Measurements from ENCODE around the gene HIVEP2. TPM values are rescaled to one million over a fixed set of nuclear protein-coding genes. Genes with fewer than 3 reads are reported as not detected.

The HIVEP2 gene
- total RNA-seq, 1 donor from 2014 or later: 24.3 TPM

DNA sequence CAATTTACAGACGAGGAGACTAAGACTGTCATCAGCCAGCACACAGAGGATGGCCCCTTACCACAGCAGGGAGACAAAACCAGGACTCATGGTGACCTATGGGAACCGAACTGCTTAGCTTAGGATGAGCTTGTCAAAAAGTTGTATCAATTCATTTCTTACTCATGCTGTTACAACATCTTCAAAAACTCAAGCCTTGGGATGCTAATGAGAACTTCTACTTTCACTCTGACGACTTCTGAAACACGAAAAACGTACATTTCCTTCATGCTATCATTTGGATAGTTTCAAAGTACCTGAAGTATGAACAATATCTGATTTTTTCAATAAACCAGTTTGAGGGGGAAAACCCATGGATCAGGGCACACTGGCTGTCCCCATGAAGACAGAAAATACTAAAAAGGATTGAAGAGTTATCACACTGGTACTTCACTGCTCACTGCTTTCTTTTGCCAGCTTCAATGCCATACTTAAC is 31.9 kb downstream of the HIVEP2 start:
- H3K4me1 Mint-ChIP-seq (ENCODE audit: low read depth): peaks cover 68% of the 10 kb centered on the region
- H3K9me3 Mint-ChIP-seq: peaks cover 6% of the 10 kb centered on the region
- H3K27ac Mint-ChIP-seq: peak overlapping the region; percentile 87
- H3K4me3 Mint-ChIP-seq (ENCODE audit: low read depth): peak overlapping the region; percentile 48
- intact Hi-C loops (cut with micrococcal nuclease): loop anchor here (1.0 to 10.0 kb wide), 10 partner anchors 11 to 892 kb away; no protein-coding TSS in a partner anchor
- H3K36me3 Mint-ChIP-seq (ENCODE audit: low read depth): peaks cover 41% of the 10 kb centered on the region
- H3K27me3 Mint-ChIP-seq (ENCODE audit: low read depth): no peaks in the 10 kb centered on the region
- DNase-seq (ENCODE audit: low spot score): no peak

DNA sequence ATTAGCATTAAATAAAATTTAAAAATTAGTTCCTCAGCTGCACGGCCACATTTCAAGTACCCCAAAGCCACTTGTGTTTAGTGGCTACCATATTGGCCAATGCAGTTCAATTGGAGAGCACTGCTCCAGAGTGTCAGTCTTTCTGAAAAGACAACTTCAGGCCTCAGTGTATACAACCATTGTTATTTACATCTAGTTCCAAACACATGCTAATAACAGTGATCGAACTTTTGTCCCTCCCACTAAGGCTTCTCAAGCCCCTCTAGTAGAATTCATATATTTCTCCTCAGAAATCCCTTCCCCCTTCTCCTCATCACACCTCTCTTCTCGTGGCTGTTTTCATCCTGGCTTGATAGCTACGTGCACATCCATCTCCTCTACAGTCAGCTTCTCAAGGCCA is 32.9 kb downstream of the HIVEP2 start:
- peaks cover 76% of the 10 kb centered on the region for H3K4me1 Mint-ChIP-seq (ENCODE audit: low read depth)
- DNase-seq (ENCODE audit: low spot score): no peak
- H3K9me3 Mint-ChIP-seq: peaks cover 6% of the 10 kb centered on the region
- no peak overlapping the region for H3K4me3 Mint-ChIP-seq (ENCODE audit: low read depth)
- intact Hi-C loops (cut with micrococcal nuclease): loop anchor here (10.0 kb wide), 1 partner anchor 893 kb away; no protein-coding TSS in a partner anchor
- H3K36me3 Mint-ChIP-seq (ENCODE audit: low read depth): peaks cover 45% of the 10 kb centered on the region
- H3K27me3 Mint-ChIP-seq (ENCODE audit: low read depth): no peaks in the 10 kb centered on the region
- H3K27ac Mint-ChIP-seq: peak overlapping the region; percentile 44

DNA sequence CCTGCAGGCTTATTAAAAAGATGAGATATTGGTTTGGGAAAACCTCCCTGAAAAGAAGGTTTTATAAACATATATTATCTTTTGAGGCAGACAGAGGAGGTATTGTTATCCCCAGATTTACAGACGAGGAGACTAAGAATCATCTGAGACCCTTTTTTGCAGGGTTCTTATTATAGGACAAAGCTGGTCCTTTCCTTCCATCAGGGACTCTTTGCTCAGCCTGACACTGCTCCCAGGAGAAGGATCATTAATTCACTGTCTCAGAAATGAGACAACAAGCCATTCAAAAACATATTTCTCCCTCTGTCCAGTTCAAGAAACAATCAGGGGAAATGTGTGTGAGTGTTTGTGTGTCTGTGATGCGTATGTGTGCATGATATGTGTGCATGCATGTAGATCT is 33.5 kb downstream of the HIVEP2 start:
- no peak overlapping the region for H3K27ac Mint-ChIP-seq
- intact Hi-C loops (cut with micrococcal nuclease): loop anchor here (10.0 kb wide), 1 partner anchor 893 kb away; no protein-coding TSS in a partner anchor

GRCh38 chr6:142909686-142910085 is 35.3 kb downstream of the HIVEP2 start:
- no peak for DNase-seq (ENCODE audit: low spot score)
- Mint-ChIP-seq H3K36me3 (ENCODE audit: low read depth) (peaks cover 28% of the 10 kb centered on the region), H3K27me3 (ENCODE audit: low read depth) (no peaks in the 10 kb centered on the region), H3K4me1 (ENCODE audit: low read depth) (peaks cover 68% of the 10 kb centered on the region), H3K9me3 (peaks cover 6% of the 10 kb centered on the region), H3K4me3 (ENCODE audit: low read depth) (no peak overlapping the region), H3K27ac (no peak overlapping the region)
- intact Hi-C loops (cut with micrococcal nuclease): loop anchor here (10.0 kb wide), 1 partner anchor 895 kb away; no protein-coding TSS in a partner anchor

More for the DNA sequence above, 33.5 kb downstream of the HIVEP2 start:
- Mint-ChIP-seq H3K9me3 (peaks cover 6% of the 10 kb centered on the region), H3K36me3 (ENCODE audit: low read depth) (peaks cover 42% of the 10 kb centered on the region), H3K4me1 (ENCODE audit: low read depth) (peaks cover 80% of the 10 kb centered on the region), H3K27me3 (ENCODE audit: low read depth) (no peaks in the 10 kb centered on the region), H3K4me3 (ENCODE audit: low read depth) (no peak overlapping the region)
- no peak for DNase-seq (ENCODE audit: low spot score)

DNA sequence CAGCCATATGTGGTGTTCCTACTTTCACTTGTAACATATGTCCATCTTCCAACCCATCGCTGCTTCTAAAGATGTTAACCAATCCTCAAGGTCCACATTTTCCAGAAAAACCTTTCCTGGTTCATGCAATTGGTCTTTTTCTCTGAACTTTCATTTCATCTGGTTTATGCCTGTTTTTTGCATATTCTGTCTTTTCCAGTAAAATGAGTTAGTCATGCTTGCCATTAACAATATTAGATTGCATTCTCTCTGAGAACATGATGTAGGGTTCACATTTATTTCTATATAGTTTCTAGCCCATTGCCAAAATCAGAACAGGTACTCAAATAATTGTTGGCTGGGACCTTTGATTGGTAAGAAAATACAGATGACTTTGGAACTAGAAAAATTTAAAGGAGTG is 36.7 kb downstream of the HIVEP2 start:
- Mint-ChIP-seq H3K27ac (peak overlapping the region; percentile 78), H3K4me3 (ENCODE audit: low read depth) (peak overlapping the region; percentile 71)

DNA sequence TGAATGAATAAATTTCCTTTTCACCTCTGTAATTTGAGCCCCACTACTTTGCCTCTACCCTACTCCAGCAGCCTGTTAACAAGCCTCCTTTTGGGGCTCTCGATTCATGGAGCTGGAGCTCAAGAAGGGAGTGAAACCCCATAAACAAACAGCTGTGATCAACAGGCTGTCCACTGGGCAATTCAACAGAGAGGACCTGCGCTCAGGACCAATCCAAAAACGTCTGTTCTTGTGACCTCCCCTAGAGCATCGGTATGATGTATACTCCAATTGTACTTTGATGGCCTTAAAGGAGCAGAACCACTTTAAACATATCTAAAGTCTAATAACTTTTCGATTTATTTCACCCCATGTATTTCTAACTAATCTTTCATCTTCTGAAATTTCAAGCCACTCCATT is 37.4 kb downstream of the HIVEP2 start:
- H3K36me3 Mint-ChIP-seq (ENCODE audit: low read depth): peaks cover 23% of the 10 kb centered on the region
- peak overlapping the region; percentile 71 for H3K4me3 Mint-ChIP-seq (ENCODE audit: low read depth)
- DNase-seq (ENCODE audit: low spot score): peak; percentile 19
- peak overlapping the region; percentile 78 for H3K27ac Mint-ChIP-seq
- H3K27me3 Mint-ChIP-seq (ENCODE audit: low read depth): no peaks in the 10 kb centered on the region
- intact Hi-C loops (cut with micrococcal nuclease): loop anchor here (1.0 kb wide), 2 partner anchors 22 to 62 kb away; no protein-coding TSS in a partner anchor
- H3K9me3 Mint-ChIP-seq: peaks cover 6% of the 10 kb centered on the region
- peaks cover 73% of the 10 kb centered on the region for H3K4me1 Mint-ChIP-seq (ENCODE audit: low read depth)

More for the DNA sequence above, 36.7 kb downstream of the HIVEP2 start:
- intact Hi-C loops (cut with micrococcal nuclease): no loop called here
- Mint-ChIP-seq H3K4me1 (ENCODE audit: low read depth) (peaks cover 74% of the 10 kb centered on the region), H3K27me3 (ENCODE audit: low read depth) (no peaks in the 10 kb centered on the region), H3K9me3 (peaks cover 6% of the 10 kb centered on the region), H3K36me3 (ENCODE audit: low read depth) (peaks cover 26% of the 10 kb centered on the region)
- DNase-seq (ENCODE audit: low spot score): no peak

- Mint-ChIP-seq H3K4me1 (ENCODE audit: low read depth) (peaks cover 74% of the 10 kb centered on the region), H3K4me3 (ENCODE audit: low read depth) (peak overlapping the region; percentile 71), H3K27ac (peak overlapping the region; percentile 78), H3K36me3 (ENCODE audit: low read depth) (peaks cover 21% of the 10 kb centered on the region), H3K27me3 (ENCODE audit: low read depth) (no peaks in the 10 kb centered on the region), H3K9me3 (peaks cover 6% of the 10 kb centered on the region)
- DNase-seq (ENCODE audit: low spot score): peak; percentile 20
- intact Hi-C loops (cut with micrococcal nuclease): loop anchor here (1.0 kb wide), 2 partner anchors 22 to 62 kb away; no protein-coding TSS in a partner anchor
These were observed 38.0 kb downstream of the HIVEP2 start for GRCh38 chr6:142906945-142907470.

DNA sequence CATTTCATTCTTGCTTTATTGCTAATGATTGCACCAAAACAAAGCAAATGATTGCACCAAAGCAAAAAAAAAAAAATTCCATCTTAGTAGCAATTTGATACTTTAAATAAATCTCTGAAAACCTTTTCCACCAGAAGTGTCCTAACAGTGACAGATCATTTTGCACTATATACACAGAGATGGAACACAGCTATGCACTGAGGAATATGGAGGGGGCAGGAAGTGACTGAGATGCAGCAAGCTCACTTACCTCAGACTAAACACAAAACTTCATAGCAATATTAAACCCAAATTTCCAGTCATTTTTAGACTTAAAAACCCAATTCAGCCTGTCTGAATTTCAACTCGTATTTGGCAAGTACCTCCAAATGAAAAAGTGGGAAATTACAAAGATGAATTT is 41.2 kb downstream of the HIVEP2 start:
- Mint-ChIP-seq H3K27ac (peak overlapping the region; percentile 72), H3K27me3 (ENCODE audit: low read depth) (no peaks in the 10 kb centered on the region), H3K4me3 (ENCODE audit: low read depth) (peak overlapping the region; percentile 65), H3K4me1 (ENCODE audit: low read depth) (peaks cover 69% of the 10 kb centered on the region), H3K9me3 (no peaks in the 10 kb centered on the region), H3K36me3 (ENCODE audit: low read depth) (peaks cover 22% of the 10 kb centered on the region)
- intact Hi-C loops (cut with micrococcal nuclease): loop anchor here (2.0 kb wide), 1 partner anchor 53 kb away; no protein-coding TSS in a partner anchor
- DNase-seq (ENCODE audit: low spot score): no peak

DNA sequence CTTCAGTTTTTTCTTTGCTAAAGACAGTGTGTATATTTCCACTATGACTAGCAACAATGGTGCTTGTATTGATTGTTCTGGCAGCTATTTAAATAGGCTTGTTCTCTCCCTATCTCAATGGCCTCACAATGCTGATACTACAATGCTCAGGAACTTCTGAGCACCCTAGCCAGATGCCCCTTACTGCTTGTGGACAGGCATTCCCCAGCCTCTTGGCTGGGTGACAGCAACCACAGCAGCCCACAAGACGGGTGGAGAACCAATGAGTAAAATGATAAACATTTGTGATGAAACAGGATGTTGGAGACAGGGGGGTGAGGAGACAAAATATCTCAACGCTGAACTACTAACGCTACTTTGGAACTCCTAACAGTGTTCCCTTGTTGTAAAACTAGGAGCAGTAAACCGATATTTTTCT is 42.3 kb downstream of the HIVEP2 start:
- H3K9me3 Mint-ChIP-seq: no peaks in the 10 kb centered on the region
- peaks cover 60% of the 10 kb centered on the region for H3K4me1 Mint-ChIP-seq (ENCODE audit: low read depth)
- peak overlapping the region; percentile 53 for H3K4me3 Mint-ChIP-seq (ENCODE audit: low read depth)
- H3K27ac Mint-ChIP-seq: peak overlapping the region; percentile 84
- no peaks in the 10 kb centered on the region for H3K27me3 Mint-ChIP-seq (ENCODE audit: low read depth)
- intact Hi-C loops (cut with micrococcal nuclease): loop anchor here (1.0 to 2.0 kb wide), 5 partner anchors 11 to 59 kb away; no protein-coding TSS in a partner anchor
- peak; percentile 64 for DNase-seq (ENCODE audit: low spot score)
- H3K36me3 Mint-ChIP-seq (ENCODE audit: low read depth): peaks cover 15% of the 10 kb centered on the region

- Mint-ChIP-seq H3K27me3 (ENCODE audit: low read depth) (no peaks in the 10 kb centered on the region), H3K27ac (peak overlapping the region; percentile 71), H3K4me3 (ENCODE audit: low read depth) (no peak overlapping the region), H3K4me1 (ENCODE audit: low read depth) (peaks cover 50% of the 10 kb centered on the region), H3K9me3 (no peaks in the 10 kb centered on the region), H3K36me3 (ENCODE audit: low read depth) (peaks cover 14% of the 10 kb centered on the region)
- intact Hi-C loops (cut with micrococcal nuclease): loop anchor here (1.0 to 2.0 kb wide), 5 partner anchors 12 to 58 kb away; no protein-coding TSS in a partner anchor
- no peak for DNase-seq (ENCODE audit: low spot score)
These were observed 43.4 kb downstream of the HIVEP2 start for GRCh38 chr6:142901611-142902010.

DNA sequence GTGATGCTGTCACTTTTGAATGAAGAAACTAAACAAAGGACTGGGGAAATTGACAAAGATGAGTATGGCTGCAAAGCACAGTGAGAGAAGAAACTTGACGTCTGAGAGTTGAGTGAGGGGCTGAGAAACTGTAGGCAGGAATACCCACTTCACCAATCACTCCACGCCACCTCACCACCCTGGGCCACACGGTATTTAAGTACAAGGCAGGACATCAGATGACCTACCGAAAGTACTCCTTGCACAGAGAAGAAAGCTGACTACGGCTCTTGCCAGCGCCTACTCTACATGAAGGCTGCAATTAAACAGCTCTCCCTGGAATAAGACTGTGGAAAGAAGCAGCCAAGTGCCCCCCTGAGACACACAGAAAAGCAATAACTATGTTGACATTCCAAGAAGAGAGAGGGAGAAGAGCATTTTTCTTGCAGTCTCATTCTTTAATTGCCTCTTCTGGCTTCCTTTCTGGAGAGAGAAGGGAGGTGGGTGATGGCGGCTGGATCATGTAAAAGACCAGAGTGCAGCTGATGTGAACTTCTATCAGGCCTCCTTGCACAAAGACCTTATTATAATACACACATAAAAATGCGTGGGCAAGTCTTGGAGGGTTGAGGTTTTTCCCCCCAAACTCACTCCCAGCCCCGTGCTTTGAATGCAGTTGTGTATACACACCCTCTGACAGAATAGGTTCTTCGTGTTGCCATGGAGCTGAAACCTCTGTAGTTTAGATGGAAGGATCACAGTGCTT is 44.6 kb downstream of the HIVEP2 start:
- peaks cover 46% of the 10 kb centered on the region for H3K4me1 Mint-ChIP-seq (ENCODE audit: low read depth)
- no peaks in the 10 kb centered on the region for H3K9me3 Mint-ChIP-seq
- no peak overlapping the region for H3K27ac Mint-ChIP-seq
- H3K27me3 Mint-ChIP-seq (ENCODE audit: low read depth): no peaks in the 10 kb centered on the region
- no peak overlapping the region for H3K4me3 Mint-ChIP-seq (ENCODE audit: low read depth)
- DNase-seq (ENCODE audit: low spot score): no peak
- intact Hi-C loops (cut with micrococcal nuclease): no loop called here
- H3K36me3 Mint-ChIP-seq (ENCODE audit: low read depth): peaks cover 20% of the 10 kb centered on the region

- intact Hi-C loops (cut with micrococcal nuclease): no loop called here
These were observed 45.8 kb downstream of the HIVEP2 start for GRCh38 chr6:142898927-142899895.

More at GRCh38 chr6:142898927-142899895, 45.8 kb downstream of the HIVEP2 start:
- H3K27ac Mint-ChIP-seq: no peak overlapping the region
- H3K36me3 Mint-ChIP-seq (ENCODE audit: low read depth): peaks cover 28% of the 10 kb centered on the region
- no peaks in the 10 kb centered on the region for H3K27me3 Mint-ChIP-seq (ENCODE audit: low read depth)
- no peak for DNase-seq (ENCODE audit: low spot score)
- H3K4me1 Mint-ChIP-seq (ENCODE audit: low read depth): peaks cover 39% of the 10 kb centered on the region
- H3K9me3 Mint-ChIP-seq: no peaks in the 10 kb centered on the region
- H3K4me3 Mint-ChIP-seq (ENCODE audit: low read depth): no peak overlapping the region

All from activated T-helper 2 cell treated with anti-CD3 and anti-CD28 coated beads, Interferon-gamma antibody, Interleukin-2, Interleukin-4, amounts not matched to agents 10 μg/mL and 5 μg/mL and 100 μg/mL, durations not matched to agents 14 hours and 24 hours and 36 hours (primary cell).